ENCODE measurements around the gene MS4A8.
"Not testable (repeated sequence)": the region's sequence is repeated elsewhere in the genome, so short reads cannot be mapped to it uniquely, and the experiment has no call there.

The MS4A8 gene

DNA sequence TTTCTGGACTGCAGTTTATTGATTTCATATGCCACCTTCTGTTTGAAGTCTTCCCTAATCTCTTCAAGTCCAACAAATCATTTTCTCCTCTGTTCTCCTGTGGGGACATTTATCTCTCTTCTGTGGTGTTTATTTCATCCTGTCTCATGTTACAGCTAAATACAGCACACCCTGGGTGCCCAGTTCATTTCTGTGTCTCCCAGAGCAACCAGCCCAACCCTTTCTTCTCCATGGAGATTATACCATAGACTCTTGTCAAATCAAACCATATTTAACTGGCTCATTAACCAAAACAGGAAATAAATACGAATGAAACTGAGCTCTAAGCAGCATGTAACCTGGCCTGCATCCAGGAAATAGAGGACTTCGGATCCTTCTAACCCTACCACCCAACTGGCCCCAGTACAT lies at the start of gene MS4A8:
Gene MS4A8 (plus strand): TSS at position 329 of the 408 bp plus-strand sequence. CDS start 1,249 bp downstream, outside the sequence.
- TF ChIP-seq, protein P1, sequence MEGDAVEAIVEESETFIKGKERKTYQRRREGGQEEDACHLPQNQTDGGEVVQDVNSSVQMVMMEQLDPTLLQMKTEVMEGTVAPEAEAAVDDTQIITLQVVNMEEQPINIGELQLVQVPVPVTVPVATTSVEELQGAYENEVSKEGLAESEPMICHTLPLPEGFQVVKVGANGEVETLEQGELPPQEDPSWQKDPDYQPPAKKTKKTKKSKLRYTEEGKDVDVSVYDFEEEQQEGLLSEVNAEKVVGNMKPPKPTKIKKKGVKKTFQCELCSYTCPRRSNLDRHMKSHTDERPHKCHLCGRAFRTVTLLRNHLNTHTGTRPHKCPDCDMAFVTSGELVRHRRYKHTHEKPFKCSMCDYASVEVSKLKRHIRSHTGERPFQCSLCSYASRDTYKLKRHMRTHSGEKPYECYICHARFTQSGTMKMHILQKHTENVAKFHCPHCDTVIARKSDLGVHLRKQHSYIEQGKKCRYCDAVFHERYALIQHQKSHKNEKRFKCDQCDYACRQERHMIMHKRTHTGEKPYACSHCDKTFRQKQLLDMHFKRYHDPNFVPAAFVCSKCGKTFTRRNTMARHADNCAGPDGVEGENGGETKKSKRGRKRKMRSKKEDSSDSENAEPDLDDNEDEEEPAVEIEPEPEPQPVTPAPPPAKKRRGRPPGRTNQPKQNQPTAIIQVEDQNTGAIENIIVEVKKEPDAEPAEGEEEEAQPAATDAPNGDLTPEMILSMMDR (IDR thresholded peaks at IDR 0.05; ENCODE audit: low read depth, low read length), result no peak
- DNase-seq (ENCODE audit: extremely low read depth, low read depth), result no peak

GRCh38 chr11:60657888-60658287 lies 41.5 kb upstream of the MS4A8 start:
- DNase-seq (ENCODE audit: extremely low read depth, low read depth), result no peak
- TF ChIP-seq, protein P1 (IDR thresholded peaks at IDR 0.05; ENCODE audit: low read depth, low read length), result no peak

DNA sequence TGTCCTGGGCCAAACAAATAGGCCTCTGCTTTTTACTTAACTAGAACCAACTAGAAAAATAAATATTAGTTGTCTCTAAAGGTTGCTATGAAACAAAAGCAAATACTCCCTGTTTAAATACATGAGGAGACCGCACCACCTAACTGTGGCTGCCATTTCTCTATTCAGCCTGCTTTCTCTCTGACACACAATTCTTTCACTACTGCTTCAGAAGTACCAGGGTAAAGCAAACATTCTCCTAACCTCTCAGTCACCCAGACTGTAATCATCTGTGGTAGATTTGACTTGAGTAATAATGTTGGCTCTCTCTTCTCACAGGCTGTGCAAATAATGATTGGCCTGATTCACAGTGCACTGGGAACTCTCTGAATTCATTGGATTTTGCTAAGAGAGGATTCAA lies 41.0 kb upstream of the MS4A8 start:
- TF ChIP-seq, protein P1 (IDR thresholded peaks at IDR 0.05; ENCODE audit: low read depth, low read length), result no peak

DNA sequence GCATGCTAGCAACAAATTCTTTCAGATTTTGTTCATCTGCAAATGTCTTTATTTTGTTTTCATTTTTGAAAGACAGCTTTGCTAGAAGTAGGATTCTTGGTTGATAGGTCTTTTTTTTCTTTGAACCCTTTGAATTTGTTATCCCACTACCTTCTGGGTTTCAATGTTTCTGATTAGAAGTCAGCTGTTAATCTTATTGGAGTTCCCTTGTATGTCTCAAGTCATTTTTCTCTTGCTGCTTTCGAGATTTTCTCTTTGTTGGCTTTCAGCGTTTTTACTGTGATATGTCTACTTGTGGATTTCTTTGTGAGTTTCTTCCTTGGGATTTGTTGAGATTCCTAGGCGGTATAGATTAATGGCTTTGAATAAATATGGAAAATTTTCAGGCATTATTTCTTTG lies 27.2 kb upstream of the MS4A8 start:
- TF ChIP-seq, protein P1 (IDR thresholded peaks at IDR 0.05; ENCODE audit: low read depth, low read length), result no peak

More for the DNA sequence above, 41.0 kb upstream of the MS4A8 start:
- DNase-seq (ENCODE audit: extremely low read depth, low read depth), result no peak

DNA sequence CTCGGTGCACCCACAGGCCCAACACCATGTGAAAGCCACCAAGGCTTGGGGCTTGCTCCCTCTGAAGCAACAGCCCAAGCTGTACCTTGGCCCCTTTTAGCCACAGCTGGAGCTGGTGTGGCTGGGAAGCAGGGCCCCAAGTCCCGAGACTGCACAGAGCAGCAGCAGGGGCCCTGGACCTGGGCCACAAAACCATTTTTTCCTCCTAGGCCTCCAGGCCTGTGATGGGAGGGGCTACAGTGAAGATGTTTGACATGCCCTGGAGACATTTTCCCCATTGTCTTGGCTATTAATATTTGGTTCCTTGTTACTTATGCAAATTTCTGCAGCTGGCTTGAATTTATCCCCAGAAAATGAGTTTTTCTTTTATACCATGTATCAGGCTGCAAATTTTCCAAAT lies 21.2 kb upstream of the MS4A8 start:
- not testable (repeated sequence) for DNase-seq (ENCODE audit: extremely low read depth, low read depth)

More for the DNA sequence above, 27.2 kb upstream of the MS4A8 start:
- DNase-seq (ENCODE audit: extremely low read depth, low read depth), result no peak

DNA sequence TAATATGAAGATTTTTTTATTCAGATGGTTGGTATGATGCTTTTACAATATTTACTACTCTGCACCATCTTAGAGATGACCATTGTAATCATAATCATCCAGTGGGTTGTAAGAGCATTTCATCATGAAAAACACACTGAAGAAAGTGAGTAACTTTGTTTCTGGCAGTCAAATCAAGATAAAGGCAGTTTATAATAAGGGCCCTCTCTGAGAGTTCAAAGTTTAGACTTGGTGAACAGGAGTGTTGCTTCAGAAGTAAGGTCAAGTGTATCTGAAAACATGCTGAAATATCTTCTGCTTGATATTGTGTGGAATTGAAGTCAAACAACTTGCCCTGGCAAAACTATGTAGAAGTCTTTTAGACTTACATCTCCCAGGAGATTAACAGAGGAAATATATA lies 19.5 kb upstream of the MS4A8 start:
- TF ChIP-seq, protein P1 (IDR thresholded peaks at IDR 0.05; ENCODE audit: low read depth, low read length), result no peak

DNA sequence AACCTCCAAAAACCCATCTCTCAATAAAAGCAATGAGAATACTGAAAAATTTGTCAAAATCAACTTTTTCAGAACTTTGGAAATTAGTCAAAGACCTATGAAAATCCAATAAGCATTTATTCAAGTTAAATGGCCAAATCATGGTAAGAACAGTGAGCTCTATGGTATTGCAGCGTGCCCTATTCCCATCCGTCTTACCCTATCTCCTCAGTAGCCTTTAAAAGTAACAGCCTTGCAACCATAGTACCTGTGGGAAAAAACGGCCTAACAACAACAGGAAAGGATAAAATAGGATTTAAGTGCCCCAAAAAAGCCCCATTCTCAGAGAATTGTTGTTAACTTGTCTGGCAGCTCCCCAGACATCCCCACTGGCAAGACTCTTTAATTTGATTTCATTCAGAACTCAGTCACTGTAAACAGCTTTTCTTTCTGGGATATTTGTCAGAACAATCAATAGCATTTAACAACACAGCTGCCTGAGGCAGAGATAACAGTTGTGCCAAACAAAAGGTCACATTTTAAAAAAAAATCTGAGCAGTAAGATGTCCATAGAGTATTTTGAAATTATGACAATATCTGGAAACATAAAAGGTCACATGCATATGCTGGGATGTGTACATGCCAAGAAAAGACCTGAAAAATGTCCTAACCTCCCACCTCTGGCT lies 18.8 kb upstream of the MS4A8 start:
- no peak for DNase-seq (ENCODE audit: extremely low read depth, low read depth)

More for the DNA sequence above, 19.5 kb upstream of the MS4A8 start:
- no peak for DNase-seq (ENCODE audit: extremely low read depth, low read depth)

DNA sequence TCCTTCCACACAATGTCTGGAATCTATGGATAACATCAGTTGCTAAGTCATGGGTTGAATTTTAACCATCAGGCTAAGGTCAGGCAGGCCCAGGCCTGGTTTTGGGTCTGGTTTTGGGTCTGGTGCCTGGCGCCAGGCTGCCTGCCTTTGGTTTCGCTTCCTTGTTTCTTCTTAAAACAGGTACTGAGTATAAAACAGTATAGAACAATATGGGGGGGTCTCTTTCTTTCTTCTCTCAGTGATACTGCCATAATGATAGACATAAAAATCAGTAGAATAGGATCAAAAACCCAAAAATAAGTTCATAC lies 14.9 kb upstream of the MS4A8 start:
- not testable (repeated sequence) for DNase-seq (ENCODE audit: extremely low read depth, low read depth)

More for the DNA sequence above, 18.8 kb upstream of the MS4A8 start:
- TF ChIP-seq, protein P1 (IDR thresholded peaks at IDR 0.05; ENCODE audit: low read depth, low read length), result no peak
